Stimulated activated CD4-positive, alpha-beta T cell treated with anti-CD3 and anti-CD28 coated beads, Interleukin-4, amount 100 ng/mL, for 48 hours (primary cell): ENCODE data around the gene CABP4.

Experiments
- DNase-seq, 2 donors: peaks; one replicate each; pipeline ENCODE4 v3.0.0-alpha.2; 2020; ENCODE audit warnings: low read depth in 2 of 2

Gene CABP4

DNA sequence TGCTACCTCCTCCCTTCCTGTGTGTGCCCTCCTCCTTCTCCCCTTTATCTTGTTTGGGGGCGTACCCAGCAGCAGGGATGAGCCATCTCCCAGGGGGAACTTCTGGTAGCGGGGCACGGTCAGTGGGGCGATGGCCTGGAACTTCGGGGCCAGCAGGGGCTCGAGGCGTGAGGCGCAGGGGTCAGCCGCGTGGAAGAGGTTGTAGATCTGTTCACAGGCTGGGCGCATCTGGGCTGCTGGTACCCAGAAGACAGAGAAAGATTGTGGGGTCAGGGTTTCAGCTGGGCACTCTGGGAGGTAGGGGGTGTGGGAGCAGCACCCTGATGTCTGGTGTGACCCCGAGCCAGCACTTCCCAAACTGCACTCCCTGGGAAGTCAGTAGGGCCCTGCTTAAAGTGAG, 41.0 kb downstream of the CABP4 start:
- DNase-seq = no peak

DNA sequence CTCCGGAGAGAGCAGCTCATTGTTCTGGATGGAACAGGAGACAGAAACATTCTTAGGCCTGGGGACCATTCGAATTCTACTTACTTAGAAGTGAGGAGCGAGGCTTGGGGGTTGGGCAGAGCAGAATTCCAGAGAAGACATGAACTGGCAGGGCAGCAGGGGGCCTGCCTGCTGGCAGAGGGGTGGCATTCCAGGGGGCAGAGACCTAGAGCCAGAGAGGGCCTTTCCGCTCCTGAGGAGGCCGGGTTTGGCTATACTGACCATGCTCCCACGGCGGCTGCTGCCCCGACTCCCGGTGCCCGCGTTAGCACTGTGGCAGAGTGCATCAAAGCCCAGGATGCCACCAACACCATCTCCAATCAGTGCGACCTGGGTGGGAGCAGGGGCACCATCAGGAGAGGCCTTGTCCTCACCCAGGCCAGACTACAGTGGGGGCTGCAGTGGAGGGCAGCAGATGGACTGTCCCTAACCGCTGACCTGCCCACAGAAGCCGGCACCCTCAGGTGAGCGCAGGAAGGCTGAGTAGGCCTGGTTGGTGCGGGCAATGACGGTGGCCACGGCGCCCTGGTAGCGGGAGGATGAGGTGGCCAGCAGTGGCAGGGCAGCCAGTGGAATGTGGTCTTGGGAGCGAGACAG, 42.6 kb downstream of the CABP4 start:
- no peak for DNase-seq

DNA sequence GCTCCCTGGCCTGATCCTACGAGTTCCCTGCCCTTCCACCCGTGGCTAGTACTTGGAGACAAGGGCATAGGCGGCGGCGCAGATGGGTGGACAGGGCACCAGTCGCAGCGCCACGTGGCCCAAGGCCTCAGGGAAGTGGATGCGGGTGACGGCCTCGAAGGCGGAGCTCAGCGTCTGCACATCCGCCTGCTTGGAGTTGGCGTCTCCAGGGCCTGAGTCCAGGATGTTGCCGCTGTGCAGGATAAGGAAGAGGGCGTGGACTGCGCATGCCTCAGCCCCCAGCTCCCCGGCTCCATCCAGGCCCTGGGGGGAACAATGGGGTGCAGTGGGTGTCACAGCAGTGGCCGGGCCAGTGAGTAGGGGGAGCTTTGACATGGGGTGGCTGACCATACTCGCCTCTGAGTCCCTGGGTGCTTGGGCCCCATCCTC, 43.4 kb downstream of the CABP4 start:
- no peak for DNase-seq

DNA sequence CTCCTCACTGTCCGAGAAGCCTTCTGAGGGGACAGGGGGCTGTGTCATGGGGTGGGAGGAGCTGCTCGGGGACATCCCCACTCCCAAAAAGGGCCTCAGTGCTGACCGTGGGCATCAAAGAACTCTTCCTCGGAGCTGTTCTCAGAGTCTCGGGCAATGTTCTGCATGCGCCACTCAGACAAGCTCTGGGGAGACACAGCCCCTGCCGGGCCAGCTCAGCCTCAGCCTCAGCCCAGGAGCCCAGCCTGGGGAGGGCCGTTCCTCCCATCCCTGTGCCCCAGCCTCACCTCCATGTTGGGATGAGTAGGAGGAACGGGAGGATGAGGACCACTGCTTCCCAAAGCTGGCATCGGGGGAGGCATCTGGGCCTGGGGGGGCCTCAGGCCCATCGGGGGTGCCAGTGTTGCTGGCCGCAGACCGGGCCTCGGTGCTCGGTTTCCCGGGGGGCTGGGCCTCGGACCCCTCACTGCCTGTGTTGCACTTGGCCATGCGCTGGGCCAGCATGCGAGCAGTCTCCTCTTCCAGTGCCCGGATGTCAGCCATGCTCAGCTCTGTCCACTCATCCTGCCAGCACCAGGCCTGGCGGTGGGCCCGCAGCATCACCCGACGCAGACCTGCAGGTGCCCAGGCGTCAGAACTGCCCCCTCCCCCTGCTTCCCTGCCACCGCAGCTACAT, 44.8 kb downstream of the CABP4 start:
- no peak for DNase-seq

DNA sequence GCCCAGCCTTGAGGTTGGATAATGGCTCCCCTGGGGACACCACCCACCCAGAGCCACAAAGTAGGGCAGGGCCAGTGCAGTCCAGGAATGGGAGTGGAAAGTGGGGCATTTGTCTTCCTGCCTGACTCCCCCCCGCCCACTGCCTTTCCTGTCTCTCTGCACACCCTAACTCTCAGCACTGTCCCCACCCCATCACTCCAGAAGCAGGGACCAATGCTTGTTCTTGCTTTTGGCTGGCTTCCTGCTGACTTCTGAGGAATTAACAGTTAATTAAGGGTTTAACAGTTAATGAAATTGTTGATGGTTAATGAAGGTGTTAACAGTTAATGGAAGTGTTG, 45.3 kb downstream of the CABP4 start:
- DNase-seq = no peak

DNA sequence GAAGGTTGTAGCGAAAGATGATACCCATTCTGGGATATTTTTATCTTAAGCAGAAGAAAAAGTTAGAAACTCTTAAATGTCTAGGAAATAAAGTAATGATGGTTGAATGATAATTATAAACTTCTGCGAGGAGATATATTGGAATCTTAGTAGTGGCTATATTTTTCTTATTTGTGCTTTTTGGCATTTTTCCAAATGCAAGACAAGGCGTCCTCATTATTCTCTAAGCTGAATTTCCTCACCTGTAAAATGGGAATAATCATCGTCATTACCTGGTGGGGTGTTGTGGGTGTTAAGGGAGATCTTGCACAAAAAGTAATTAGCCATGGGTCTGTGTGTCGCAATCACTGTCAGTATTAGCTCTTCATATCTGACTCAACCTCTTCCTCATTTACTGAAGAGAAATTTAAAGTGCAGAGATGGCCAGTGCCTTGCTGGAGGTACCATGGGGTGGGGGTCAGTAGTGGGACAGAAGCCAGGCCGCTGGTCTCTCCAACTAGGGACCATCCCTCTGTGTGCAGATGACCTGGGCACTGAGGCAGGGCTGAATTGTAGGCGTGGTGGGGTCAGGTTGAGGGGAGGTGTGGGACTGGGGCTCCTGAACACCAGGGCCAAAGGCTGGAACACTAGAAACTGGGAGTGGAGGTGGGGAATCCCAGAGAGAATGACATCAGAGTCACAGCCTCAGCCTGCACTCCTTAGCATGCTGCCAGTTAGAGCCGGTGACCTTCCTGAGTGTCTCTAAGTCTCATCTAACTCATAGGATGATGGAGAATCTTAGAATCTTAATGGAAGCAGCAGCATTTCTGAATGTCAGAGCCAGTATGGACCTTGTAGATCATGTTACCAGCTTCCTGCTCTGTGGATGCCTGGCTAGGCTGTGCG, 45.9 kb downstream of the CABP4 start:
- no peak for DNase-seq

DNA sequence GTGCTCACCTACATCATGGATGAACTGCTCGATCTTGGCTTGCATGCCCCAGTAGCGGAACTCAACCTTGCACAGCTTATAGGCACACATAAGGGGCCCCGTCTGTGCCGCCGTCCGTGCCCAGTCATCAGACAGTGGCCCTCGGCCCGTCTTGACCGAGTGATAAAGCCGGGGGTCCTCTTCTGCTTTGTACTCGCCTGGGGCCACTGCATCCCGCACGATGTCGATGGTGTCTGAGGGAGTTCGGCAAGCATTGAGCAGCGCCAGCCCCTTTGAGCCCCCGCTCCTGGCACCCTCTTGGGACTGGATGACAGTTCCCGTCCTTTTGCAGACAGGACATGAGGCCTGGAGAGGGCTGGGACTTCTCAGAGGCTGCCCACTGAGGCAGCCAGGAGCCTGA, 46.7 kb downstream of the CABP4 start:
- DNase-seq = no peak

DNA sequence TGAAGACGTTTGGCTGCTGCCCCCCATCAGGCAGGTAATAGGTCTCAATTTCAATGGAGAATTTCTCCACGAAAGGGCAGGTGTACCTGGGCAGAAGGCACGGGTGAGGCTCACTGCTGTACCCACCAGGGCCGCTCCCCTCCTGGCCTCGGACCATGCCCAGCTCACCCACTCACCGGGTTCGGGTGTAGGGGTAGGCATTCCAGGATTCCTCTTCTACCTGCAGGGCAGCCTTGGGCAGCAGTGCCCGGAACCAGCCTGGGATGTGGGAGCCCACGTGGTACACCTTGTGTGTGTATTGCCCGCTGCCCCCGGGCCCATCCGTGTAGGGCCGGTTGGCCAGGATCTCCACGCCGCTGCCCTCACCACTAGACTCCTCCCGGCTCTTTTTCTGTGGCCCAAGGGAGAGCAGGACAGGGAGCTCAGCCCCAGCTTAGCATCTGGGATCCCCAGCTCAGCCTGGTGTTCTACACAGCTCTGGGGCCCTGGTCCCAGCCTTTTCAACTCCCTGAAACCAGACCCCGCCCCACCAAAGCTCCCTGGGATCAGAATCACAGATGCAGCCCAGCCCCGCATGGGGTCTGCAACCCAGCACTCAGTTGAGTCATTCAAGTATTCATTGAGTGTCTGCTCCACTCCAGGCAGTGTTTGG, 47.3 kb downstream of the CABP4 start:
- no peak for DNase-seq

DNA sequence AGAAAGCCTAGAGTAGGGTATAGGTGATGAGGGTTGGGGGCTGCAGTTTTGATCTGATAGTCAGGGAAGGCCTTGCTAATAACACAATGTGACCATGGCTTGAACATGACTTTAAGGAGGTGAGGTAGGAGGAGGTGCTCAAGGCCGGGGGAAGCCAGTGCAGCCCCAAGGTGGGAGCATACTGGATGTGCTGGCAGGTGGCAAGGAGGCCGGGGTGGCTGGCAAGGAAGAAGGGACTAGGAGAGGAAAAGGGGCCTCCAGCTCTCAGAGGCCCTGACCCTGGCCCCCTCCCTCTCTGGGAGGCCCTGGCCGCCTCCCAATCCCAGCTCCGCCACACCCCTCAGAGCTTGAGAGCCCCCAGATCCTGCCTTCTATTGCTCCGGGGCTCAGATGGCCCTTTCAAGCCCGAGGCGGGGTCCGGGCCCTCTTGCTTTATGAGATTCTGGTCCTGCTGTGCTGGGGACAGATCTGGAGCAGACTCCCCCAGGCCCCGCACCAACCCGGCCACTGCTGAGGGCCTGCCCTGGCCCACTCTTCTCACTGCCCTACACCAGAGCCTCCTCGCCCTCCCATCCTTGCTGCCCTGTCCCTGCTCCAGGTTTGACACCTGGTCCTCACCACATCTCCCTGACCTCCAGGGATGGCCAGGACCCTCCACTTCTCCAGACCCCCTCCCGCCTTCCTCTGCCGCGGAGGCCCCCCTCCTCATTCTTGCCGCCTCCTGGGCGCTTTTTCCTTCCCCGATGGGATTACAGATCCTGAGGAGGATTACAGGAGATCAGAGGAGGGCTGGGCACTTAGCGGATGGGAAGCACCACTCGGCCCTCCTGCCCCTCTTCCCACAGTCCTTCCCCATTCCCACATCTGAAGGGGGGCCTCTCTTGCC, 48.2 kb downstream of the CABP4 start:
- DNase-seq = no peak

DNA sequence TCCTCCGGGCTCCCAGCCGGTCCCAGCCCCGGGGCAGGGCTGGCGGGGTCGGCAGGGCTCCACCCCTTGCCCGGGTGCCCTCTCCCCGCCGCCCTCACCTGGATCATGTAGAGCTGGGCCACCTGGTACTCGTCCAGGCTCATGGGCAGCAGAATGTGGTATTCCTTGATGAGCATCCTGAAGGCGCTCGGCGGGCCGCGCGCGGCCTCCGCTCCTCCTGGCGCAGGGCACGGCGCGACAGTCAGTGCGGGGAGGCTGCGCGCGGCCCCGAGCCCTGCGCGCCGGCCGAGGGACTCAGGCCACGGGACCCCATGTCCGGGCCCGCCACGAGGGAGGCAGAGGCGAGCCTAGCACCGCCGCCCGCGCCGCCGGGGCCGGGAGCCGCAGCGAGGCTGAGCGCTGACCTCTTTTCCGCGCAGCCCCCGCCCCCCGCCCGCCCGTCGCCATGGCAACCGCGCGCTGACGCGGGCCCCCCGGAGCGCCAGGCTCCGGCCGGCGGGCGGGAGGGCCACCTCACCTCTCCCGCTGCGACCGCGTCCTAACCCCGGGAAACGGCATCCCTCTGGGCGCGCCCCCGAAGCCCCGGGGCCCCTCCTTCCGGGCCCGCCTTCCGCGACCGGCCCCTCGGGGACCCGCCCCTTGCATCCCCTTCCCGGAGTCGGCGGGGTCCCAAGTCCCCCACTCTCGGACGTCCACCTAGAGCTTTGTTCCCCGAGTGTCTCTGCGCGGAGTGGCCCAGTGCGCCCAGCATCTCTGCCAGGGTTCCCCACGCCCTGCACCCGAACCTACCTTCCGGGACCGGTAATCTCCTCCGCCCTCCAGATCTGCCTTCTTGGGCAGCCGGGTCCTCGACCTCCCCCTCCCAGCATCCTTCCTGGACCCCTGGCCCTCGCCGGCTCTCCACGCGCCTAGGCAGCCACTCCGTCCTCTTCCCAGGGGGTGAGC, 49.1 kb downstream of the CABP4 start:
- DNase-seq = no peak

DNA sequence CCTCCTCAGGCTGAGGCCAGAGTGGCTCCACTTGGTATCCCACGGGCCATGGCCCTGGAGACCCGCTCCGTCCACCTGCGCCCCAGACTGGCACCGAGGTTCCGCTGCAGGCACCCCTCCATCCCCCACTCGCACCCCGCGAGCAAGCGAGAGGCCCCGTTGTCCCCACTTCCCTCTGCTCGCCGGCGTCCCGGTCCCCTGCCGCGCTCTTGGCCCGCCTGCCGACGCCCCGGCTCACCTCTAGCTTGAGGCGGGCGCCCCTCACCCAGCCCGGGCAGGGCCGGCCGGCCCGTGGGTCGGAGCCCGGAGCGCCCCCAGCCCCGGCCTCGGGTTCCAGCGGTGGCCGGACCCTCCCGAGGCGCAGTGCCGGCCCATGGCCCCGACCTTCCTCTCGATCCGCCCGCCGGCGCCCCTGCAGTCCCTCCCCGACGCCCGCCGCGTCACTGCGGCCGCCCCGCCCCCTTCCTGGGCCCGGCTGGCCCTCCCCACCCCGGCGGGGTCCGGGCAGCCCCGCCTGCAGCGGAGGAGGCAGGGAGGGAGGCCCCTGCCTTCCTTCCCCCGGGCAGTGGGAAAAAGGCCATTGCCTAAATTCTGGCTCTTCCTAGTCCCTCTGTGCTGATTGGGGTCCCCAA, 49.9 kb downstream of the CABP4 start, which contains the start of gene PITPNM1:
TSS of gene PITPNM1 (minus strand) at position 414 of the 632 bp plus-strand sequence. CDS start 1,183 bp downstream, outside the sequence.
- DNase-seq = peak; percentile 68 to 72

DNA sequence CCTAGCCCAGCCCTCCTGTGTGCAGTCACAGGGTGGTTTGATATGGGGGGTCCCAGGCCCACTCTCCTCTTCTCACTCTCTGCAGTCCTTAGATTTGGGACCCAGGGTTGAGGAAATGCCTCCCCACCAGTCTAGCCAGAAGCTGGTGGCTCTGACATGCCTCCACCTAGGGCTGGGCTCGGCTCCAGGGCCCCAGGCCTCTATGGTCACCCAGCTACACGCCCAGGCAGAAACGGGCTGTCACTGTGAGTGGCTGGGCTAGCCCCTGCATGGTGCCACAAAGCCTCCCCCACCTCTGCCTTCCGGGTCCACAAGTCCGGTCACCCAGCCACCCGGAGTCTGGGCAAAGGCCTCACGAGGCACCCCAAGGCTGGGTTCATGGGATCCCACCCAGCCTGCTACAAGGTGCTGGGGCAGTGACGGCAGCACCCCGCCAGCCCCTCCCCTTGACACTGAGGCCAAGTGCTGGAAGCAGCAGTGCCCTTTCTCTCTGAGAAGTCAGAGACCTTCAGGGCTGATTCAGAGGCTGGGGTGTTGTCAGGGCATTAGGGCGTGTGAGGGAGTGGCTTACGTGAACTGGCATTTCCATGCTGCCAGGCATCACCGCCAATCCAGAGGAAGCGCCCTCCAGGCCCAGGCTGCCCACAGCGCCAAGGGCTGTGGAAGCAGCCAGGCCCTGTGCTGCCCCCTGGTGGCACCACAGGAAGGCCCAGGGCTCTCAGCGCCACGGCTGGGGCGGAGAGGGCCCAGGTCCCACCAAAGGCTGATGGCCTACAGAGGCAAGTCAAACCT, 50.6 kb downstream of the CABP4 start:
- DNase-seq = peak; percentile 89 to 92

DNA sequence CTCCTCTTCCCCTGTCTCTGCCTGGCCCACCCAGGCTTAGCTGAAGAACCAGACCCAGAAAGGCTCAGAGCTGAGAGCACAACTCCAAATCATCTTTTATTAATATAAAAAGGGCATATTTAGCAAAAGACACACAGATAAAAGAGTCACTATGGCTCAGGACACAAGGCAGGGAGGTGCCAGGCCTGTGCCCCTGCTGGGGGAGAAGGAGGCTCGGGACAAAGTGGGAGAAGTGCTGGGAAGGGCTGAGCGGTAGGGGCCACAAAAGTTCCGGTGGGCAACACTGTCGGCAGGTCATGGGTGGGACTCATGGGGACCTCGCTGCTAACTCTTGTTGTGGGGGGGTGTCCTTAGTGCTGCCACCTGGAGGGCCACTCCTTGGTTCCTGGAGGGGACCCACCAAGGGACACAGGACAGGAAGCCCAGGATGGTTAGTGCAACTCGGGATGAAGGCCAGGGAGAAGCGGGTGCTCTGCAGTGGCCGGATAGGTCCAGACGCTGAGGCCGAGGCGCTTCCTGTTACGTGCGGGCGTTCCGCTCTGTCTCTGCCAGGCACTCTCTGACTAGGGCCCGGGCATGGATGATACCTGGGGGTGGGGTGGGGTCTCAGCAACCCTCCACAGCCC, 51.4 kb downstream of the CABP4 start:
- no peak for DNase-seq

DNA sequence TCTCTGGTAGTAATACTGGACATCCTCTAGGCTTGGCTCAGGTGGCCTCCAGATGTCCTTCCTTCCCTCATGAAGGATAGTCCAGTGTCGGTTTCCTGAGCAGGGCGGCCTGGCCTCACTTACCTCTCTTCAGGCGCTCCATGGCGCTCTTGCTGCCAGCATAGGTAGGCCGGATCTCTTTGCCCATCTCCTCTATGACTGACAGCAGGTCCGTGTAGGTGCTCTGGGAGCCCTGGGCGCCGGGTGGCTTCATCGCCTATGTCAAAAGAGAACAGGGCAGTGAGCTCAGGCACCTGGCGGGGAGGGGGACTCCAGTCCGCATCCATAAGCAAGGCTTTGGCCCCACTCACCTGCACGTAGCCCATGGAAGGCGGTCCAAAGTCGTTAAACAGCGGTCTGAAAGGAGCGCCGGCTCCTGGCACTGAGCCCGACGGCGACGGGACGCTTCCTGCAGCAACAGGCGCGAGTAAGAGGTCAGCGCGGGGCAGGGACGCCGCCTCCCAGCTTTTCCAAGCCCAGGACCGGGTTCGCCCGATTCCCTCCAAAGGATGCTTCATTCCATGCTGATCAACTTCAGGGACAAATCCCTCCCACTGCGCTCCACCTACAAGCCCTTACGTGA, 52.2 kb downstream of the CABP4 start:
- DNase-seq = no peak

DNA sequence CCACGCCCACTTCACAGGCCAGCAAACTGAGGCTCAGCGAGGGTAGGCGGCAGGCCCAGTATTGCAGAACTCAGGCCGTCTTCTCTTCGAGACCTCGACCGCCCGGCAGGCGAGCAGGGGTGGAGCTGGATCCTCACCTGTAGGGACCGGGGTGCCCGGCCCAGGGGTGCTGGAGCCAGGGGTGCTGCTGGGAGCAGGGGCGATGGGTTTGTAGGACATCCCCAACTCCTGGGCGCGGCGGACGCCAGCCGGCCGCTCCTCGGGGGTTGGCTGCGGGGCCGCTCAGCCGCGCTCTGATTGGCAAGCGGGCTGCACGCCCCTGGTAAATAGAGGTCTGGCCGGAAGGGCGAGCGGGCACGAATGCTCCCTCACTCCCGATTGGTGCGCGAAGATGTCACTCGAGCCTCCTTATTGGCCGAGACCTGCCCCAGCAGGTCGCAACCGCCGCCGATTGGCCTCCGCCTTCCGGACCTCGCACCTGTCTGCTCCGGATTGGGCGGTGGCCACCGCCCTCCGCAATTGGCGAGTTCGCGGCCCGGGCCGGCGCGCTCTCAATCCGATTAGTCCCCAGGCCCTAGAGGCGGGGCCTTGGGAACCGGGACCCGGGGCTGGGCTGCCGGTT, 52.8 kb downstream of the CABP4 start, which contains the start of gene CDK2AP2:
TSS of gene CDK2AP2 (minus strand) at position 299 of the 622 bp plus-strand sequence. CDS start at position 219, 80 bp downstream.
- DNase-seq = peak; percentile 98 to 99

DNA sequence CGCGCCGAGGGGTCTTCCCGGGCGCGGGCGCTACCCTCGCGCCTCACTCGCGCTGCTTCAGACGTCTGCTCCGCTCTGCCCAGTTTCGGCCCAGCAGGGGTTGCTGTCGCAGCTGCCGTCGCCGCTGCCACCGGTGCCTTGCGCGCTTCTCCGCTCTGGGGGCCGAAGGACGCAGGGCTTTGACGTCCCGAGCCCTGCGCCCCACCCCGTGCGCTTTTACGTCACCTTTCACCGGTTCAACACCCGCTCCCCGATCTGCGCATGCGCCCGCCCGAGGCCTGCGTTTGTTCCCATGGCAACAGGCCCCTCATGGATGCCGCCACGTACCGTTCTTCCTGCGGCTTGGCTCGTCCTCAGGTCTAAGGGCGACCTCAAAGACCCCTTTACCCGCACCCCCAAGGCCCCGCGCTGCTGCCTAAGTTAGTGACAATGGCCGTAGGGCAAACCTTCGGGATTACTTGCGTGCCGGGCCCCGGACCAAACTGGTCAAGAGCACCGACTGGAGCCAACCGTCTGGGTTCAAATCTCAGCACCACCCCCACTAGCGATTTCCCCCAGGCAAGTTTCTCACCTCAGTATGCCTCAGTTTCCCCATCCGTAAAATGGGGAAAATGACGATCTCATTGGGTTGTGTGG, 53.5 kb downstream of the CABP4 start:
- peak; percentile 99 for DNase-seq

DNA sequence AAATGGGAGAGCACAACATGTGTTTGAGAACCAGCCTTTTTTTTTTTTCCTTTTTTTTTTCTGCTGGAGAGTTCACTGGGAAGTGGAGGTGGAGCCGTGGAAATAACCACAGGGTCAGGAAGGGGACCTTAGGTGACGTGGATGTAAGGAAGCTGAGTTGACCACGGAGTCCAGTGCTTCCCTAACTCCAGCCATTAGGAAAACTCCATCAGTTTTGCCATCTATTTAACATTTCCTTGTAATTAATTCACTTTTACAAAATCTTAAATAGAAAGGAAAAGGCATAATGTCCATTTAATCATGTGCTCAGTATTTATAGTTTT, 54.8 kb downstream of the CABP4 start:
- no peak for DNase-seq
